WTC11 (cell line): Measurements from ENCODE around the gene EMC8. TPM values are rescaled to one million over a fixed set of nuclear protein-coding genes. Genes with fewer than 3 reads are reported as not detected.

Source experiments
- ATAC-seq: fragments of 200-7000 bp; cut with Tn5 transposase; 2 replicates; pipeline ENCODE4 v1.10.0; 2021; ENCODE audit warnings: mild to moderate bottlenecking, moderate library complexity
- CTCF ChIA-PET: fragments of 300-600 bp; sonication (Branson Sonifier 250); formaldehyde crosslinking; loops from one replicate; lab custom pipeline; 2021; ENCODE audit warnings: antibody characterized with exemption; lab: Charles Lee
- POLR2A ChIA-PET: fragments of 350-600 bp; sonication (Branson Sonifier 250); formaldehyde crosslinking; loops from one replicate; lab custom pipeline; 2021; ENCODE audit warnings: antibody characterized with exemption; lab: Charles Lee
- DNase-seq: peaks from one replicate; pipeline ENCODE4 v3.0.0; 2021; ENCODE audit warnings: low spot score
- H3K27ac Mint-ChIP-seq: 2 replicates; pipeline ENCODE4 v1.8.0; 2021; ENCODE audit warnings: mixed read lengths
- H3K27me3 Mint-ChIP-seq: 2 replicates; pipeline ENCODE4 v1.8.0; 2021; ENCODE audit warnings: low read depth, mild to moderate bottlenecking, moderate library complexity, mixed read lengths
- H3K36me3 Mint-ChIP-seq: 2 replicates; pipeline ENCODE4 v1.8.0; 2021; ENCODE audit warnings: mixed read lengths
- H3K4me1 Mint-ChIP-seq: 2 replicates; pipeline ENCODE4 v1.8.0; 2022; ENCODE audit warnings: mixed read lengths
- H3K4me3 Mint-ChIP-seq: 2 replicates; pipeline ENCODE4 v1.8.0; 2021; ENCODE audit warnings: mild to moderate bottlenecking, moderate library complexity, mixed read lengths
- H3K9me3 Mint-ChIP-seq: 2 replicates; pipeline ENCODE4 v1.8.0; 2021; ENCODE audit warnings: mixed read lengths
- ESRRA ChIP-seq: sonication (generic); formaldehyde crosslinking; IDR thresholded peaks from 2 replicates; pipeline ENCODE4 v1.8.1; 2022; ENCODE audit warnings: mild to moderate bottlenecking, missing genetic modification reagents, borderline replicate concordance
- FOXK1 ChIP-seq: sonication (generic); formaldehyde crosslinking; IDR thresholded peaks from 2 replicates; pipeline ENCODE4 v1.8.0; 2022; ENCODE audit warnings: mild to moderate bottlenecking, moderate library complexity, missing genetic modification reagents
- GABPB1 ChIP-seq: sonication (generic); formaldehyde crosslinking; IDR thresholded peaks from 2 replicates; pipeline ENCODE4 v1.8.1; 2023; ENCODE audit warnings: mild to moderate bottlenecking, missing genetic modification reagents
- MYBL2 ChIP-seq: sonication (generic); formaldehyde crosslinking; IDR thresholded peaks from 2 replicates; pipeline ENCODE4 v1.8.1; 2023; ENCODE audit warnings: mild to moderate bottlenecking, moderate library complexity, missing genetic modification reagents
- RELA ChIP-seq: sonication (generic); formaldehyde crosslinking; IDR thresholded peaks from 2 replicates; pipeline ENCODE4 v1.8.1; 2022; ENCODE audit warnings: missing genetic modification reagents, mild to moderate bottlenecking, borderline replicate concordance
- RORB ChIP-seq: fragments of 250-450 bp; sonication (Bioruptor Pico); IDR thresholded peaks from 2 replicates; pipeline ENCODE4 v1.9.0; 2021; ENCODE audit warnings: mild to moderate bottlenecking
- SOX15 ChIP-seq: fragments of 250-450 bp; sonication (Bioruptor Pico); IDR thresholded peaks from 2 replicates; pipeline ENCODE4 v1.9.0; 2021; ENCODE audit warnings: mild to moderate bottlenecking
- ZBTB21 ChIP-seq: sonication (generic); formaldehyde crosslinking; IDR thresholded peaks from 2 replicates; pipeline ENCODE4 v1.8.1; 2023; ENCODE audit warnings: mild to moderate bottlenecking, missing genetic modification reagents, borderline replicate concordance
- ZNF219 ChIP-seq: sonication (generic); formaldehyde crosslinking; IDR thresholded peaks from 2 replicates; pipeline ENCODE4 v1.8.0; 2023; ENCODE audit warnings: missing genetic modification reagents, mild to moderate bottlenecking, borderline replicate concordance
- ZNF263 ChIP-seq: sonication (generic); formaldehyde crosslinking; IDR thresholded peaks from 2 replicates; pipeline ENCODE4 v1.8.1; 2022; ENCODE audit warnings: low read depth, mild to moderate bottlenecking, moderate library complexity, missing genetic modification reagents
- total RNA-seq: library from RNA; stranded (reverse); gene quantifications from 3 replicates; pipeline ENCODE4 v1.2.3, GENCODE V29; 2021
- TF ChIP-seq, protein P1 (sequence below): sonication (generic); formaldehyde crosslinking; IDR thresholded peaks from 2 replicates; pipeline ENCODE4 v1.8.1; 2022; ENCODE audit warnings: low read depth, missing genetic modification reagents, borderline replicate concordance
- TF ChIP-seq, protein P2 (sequence below): sonication (generic); formaldehyde crosslinking; IDR thresholded peaks from 2 replicates; pipeline ENCODE4 v1.8.1; 2023; ENCODE audit warnings: mild to moderate bottlenecking, missing genetic modification reagents, borderline replicate concordance
- TF ChIP-seq, protein P3 (sequence below): sonication (generic); formaldehyde crosslinking; IDR thresholded peaks from 2 replicates; pipeline ENCODE4 v1.8.1; 2022; ENCODE audit warnings: mild to moderate bottlenecking, missing genetic modification reagents, moderate library complexity, borderline replicate concordance
- TF ChIP-seq, protein P4 (sequence below): sonication (generic); formaldehyde crosslinking; IDR thresholded peaks from 2 replicates; pipeline ENCODE4 v1.8.0; 2022; ENCODE audit warnings: missing genetic modification reagents
- TF ChIP-seq, protein P5 (sequence below): sonication (generic); formaldehyde crosslinking; IDR thresholded peaks from 2 replicates; pipeline ENCODE4 v1.8.0; 2023; ENCODE audit warnings: mild to moderate bottlenecking, missing genetic modification reagents
- TF ChIP-seq, protein P6 (sequence below): sonication (generic); formaldehyde crosslinking; IDR thresholded peaks from 2 replicates; pipeline ENCODE4 v1.8.0; 2023; ENCODE audit warnings: missing genetic modification reagents
- TF ChIP-seq, protein P7 (sequence below): fragments of 250-450 bp; sonication (Bioruptor Pico); IDR thresholded peaks from 2 replicates; pipeline ENCODE4 v1.9.0; 2021; ENCODE audit warnings: mild to moderate bottlenecking

EMC8 gene
- total RNA-seq, 1 experiment from 2014 or later = 55.2 TPM

DNA sequence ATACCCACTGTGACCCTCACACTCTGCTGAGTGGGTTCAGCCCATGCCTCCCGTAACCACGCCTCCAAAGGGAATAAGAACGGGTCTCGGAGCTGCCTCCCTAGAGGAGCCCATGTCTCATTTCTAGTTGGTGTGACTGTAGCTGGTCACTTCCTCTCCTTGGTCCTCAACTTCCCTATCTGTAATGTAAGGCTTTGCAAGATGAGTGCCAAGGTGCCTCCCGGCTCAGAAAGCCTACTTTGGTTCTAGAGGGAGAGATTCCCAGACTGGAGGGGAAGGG, 69.2 kb downstream of the EMC8 start:
- Mint-ChIP-seq H3K9me3 (no peaks in the 10 kb centered on the region), H3K27ac (no peak overlapping the region), H3K36me3 (peaks cover 3% of the 10 kb centered on the region; the same call in 1 of the 2 replicates), H3K4me1 (peaks cover 16% of the 10 kb centered on the region), H3K4me3 (no peak overlapping the region), H3K27me3 (no peaks in the 10 kb centered on the region)
- POLR2A ChIA-PET = no interaction called here
- TF ChIP-seq, protein P1, sequence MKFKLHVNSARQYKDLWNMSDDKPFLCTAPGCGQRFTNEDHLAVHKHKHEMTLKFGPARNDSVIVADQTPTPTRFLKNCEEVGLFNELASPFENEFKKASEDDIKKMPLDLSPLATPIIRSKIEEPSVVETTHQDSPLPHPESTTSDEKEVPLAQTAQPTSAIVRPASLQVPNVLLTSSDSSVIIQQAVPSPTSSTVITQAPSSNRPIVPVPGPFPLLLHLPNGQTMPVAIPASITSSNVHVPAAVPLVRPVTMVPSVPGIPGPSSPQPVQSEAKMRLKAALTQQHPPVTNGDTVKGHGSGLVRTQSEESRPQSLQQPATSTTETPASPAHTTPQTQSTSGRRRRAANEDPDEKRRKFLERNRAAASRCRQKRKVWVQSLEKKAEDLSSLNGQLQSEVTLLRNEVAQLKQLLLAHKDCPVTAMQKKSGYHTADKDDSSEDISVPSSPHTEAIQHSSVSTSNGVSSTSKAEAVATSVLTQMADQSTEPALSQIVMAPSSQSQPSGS (CRISPR knock-in tag) = no peak
- TF ChIP-seq, protein P2, sequence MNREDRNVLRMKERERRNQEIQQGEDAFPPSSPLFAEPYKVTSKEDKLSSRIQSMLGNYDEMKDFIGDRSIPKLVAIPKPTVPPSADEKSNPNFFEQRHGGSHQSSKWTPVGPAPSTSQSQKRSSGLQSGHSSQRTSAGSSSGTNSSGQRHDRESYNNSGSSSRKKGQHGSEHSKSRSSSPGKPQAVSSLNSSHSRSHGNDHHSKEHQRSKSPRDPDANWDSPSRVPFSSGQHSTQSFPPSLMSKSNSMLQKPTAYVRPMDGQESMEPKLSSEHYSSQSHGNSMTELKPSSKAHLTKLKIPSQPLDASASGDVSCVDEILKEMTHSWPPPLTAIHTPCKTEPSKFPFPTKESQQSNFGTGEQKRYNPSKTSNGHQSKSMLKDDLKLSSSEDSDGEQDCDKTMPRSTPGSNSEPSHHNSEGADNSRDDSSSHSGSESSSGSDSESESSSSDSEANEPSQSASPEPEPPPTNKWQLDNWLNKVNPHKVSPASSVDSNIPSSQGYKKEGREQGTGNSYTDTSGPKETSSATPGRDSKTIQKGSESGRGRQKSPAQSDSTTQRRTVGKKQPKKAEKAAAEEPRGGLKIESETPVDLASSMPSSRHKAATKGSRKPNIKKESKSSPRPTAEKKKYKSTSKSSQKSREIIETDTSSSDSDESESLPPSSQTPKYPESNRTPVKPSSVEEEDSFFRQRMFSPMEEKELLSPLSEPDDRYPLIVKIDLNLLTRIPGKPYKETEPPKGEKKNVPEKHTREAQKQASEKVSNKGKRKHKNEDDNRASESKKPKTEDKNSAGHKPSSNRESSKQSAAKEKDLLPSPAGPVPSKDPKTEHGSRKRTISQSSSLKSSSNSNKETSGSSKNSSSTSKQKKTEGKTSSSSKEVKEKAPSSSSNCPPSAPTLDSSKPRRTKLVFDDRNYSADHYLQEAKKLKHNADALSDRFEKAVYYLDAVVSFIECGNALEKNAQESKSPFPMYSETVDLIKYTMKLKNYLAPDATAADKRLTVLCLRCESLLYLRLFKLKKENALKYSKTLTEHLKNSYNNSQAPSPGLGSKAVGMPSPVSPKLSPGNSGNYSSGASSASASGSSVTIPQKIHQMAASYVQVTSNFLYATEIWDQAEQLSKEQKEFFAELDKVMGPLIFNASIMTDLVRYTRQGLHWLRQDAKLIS = no peak
- TF ChIP-seq SOX15 (no peak), ZNF219 (CRISPR knock-in tag) (no peak), FOXK1 (CRISPR knock-in tag) (no peak), ZNF263 (no peak), RORB (CRISPR knock-in tag) (no peak), ZBTB21 (CRISPR knock-in tag) (no peak), ESRRA (CRISPR knock-in tag) (no peak), RELA (CRISPR knock-in tag) (no peak), MYBL2 (CRISPR knock-in tag) (no peak), GABPB1 (CRISPR knock-in tag) (no peak)
- TF ChIP-seq, protein P3, sequence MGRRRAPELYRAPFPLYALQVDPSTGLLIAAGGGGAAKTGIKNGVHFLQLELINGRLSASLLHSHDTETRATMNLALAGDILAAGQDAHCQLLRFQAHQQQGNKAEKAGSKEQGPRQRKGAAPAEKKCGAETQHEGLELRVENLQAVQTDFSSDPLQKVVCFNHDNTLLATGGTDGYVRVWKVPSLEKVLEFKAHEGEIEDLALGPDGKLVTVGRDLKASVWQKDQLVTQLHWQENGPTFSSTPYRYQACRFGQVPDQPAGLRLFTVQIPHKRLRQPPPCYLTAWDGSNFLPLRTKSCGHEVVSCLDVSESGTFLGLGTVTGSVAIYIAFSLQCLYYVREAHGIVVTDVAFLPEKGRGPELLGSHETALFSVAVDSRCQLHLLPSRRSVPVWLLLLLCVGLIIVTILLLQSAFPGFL (CRISPR knock-in tag) = no peak
- TF ChIP-seq, protein P4, sequence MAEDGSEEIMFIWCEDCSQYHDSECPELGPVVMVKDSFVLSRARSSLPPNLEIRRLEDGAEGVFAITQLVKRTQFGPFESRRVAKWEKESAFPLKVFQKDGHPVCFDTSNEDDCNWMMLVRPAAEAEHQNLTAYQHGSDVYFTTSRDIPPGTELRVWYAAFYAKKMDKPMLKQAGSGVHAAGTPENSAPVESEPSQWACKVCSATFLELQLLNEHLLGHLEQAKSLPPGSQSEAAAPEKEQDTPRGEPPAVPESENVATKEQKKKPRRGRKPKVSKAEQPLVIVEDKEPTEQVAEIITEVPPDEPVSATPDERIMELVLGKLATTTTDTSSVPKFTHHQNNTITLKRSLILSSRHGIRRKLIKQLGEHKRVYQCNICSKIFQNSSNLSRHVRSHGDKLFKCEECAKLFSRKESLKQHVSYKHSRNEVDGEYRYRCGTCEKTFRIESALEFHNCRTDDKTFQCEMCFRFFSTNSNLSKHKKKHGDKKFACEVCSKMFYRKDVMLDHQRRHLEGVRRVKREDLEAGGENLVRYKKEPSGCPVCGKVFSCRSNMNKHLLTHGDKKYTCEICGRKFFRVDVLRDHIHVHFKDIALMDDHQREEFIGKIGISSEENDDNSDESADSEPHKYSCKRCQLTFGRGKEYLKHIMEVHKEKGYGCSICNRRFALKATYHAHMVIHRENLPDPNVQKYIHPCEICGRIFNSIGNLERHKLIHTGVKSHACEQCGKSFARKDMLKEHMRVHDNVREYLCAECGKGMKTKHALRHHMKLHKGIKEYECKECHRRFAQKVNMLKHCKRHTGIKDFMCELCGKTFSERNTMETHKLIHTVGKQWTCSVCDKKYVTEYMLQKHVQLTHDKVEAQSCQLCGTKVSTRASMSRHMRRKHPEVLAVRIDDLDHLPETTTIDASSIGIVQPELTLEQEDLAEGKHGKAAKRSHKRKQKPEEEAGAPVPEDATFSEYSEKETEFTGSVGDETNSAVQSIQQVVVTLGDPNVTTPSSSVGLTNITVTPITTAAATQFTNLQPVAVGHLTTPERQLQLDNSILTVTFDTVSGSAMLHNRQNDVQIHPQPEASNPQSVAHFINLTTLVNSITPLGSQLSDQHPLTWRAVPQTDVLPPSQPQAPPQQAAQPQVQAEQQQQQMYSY = no peak
- TF ChIP-seq, protein P5, sequence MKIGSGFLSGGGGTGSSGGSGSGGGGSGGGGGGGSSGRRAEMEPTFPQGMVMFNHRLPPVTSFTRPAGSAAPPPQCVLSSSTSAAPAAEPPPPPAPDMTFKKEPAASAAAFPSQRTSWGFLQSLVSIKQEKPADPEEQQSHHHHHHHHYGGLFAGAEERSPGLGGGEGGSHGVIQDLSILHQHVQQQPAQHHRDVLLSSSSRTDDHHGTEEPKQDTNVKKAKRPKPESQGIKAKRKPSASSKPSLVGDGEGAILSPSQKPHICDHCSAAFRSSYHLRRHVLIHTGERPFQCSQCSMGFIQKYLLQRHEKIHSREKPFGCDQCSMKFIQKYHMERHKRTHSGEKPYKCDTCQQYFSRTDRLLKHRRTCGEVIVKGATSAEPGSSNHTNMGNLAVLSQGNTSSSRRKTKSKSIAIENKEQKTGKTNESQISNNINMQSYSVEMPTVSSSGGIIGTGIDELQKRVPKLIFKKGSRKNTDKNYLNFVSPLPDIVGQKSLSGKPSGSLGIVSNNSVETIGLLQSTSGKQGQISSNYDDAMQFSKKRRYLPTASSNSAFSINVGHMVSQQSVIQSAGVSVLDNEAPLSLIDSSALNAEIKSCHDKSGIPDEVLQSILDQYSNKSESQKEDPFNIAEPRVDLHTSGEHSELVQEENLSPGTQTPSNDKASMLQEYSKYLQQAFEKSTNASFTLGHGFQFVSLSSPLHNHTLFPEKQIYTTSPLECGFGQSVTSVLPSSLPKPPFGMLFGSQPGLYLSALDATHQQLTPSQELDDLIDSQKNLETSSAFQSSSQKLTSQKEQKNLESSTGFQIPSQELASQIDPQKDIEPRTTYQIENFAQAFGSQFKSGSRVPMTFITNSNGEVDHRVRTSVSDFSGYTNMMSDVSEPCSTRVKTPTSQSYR (CRISPR knock-in tag) = no peak
- TF ChIP-seq, protein P6, sequence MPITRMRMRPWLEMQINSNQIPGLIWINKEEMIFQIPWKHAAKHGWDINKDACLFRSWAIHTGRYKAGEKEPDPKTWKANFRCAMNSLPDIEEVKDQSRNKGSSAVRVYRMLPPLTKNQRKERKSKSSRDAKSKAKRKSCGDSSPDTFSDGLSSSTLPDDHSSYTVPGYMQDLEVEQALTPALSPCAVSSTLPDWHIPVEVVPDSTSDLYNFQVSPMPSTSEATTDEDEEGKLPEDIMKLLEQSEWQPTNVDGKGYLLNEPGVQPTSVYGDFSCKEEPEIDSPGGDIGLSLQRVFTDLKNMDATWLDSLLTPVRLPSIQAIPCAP (CRISPR knock-in tag) = no peak
- TF ChIP-seq, protein P7, sequence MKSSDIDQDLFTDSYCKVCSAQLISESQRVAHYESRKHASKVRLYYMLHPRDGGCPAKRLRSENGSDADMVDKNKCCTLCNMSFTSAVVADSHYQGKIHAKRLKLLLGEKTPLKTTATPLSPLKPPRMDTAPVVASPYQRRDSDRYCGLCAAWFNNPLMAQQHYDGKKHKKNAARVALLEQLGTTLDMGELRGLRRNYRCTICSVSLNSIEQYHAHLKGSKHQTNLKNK (CRISPR knock-in tag) = no peak
- no peak for ATAC-seq
- CTCF ChIA-PET = interaction anchor here (1.0 to 2.2 kb wide), 5 partner anchors 12 to 80 kb away, joined by 3 to 6 read pairs (median 4); no protein-coding TSS in a partner anchor
- DNase-seq = no peak
